ENCODE data around the gene SPATS2. TPM values are rescaled to one million over a fixed set of nuclear protein-coding genes. Genes with fewer than 3 reads are reported as not detected.
"Not testable (repeated sequence)": the region's sequence is repeated elsewhere in the genome, so short reads cannot be mapped to it uniquely, and the experiment has no call there.

SPATS2 gene
- total RNA-seq, 2 experiments from 2014 or later, result 22.7 to 36.4 TPM

DNA sequence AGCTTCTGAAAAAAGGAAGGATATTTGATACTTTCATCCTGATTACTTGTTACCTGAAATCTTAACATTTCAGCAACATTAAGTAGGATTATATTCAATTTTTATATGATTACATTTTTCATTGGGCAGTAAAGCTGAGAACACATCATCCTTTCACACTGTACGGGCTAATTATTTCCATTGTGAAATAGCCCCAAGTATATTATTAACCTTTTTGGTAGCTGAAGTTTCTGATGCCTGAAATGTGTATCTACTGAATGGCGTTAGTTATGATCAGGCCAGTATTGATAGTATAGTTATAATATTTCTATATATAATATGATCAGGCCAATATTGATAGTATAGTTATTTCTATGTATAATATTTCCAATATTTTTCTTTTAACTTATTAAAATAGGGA, 10.1 kb downstream of the SPATS2 start:
- TSS peak; percentile 23 for BruUV-seq (replicated peaks)
- no peak for DNase-seq (ENCODE audit: low spot score)
- Histone ChIP-seq H3K9me3 (ENCODE audit: low read length) (no peaks in the 10 kb centered on the region), H3K36me3 (ENCODE audit: insufficient read depth, low read length) (peaks cover 11% of the 10 kb centered on the region), H3K4me2 (ENCODE audit: low read length) (no peak overlapping the region), H3K27ac (ENCODE audit: low read depth, low read length, poor library complexity, severe bottlenecking) (no peak overlapping the region), H3K9me2 (ENCODE audit: insufficient read depth, low read length) (no peaks in the 10 kb centered on the region), H3K79me2 (ENCODE audit: insufficient read depth, low read depth, low read length) (peaks cover 49% of the 10 kb centered on the region), H4K20me1 (ENCODE audit: insufficient read depth, low read length) (no peaks in the 10 kb centered on the region), H3K4me1 (ENCODE audit: insufficient read depth, low read length, poor library complexity, severe bottlenecking) (peaks cover 5% of the 10 kb centered on the region), H3K4me3 (ENCODE audit: low read depth, low read length, poor library complexity, severe bottlenecking) (no peak overlapping the region), H2AFZ (ENCODE audit: low read length) (no peak overlapping the region)
- TF ChIP-seq, protein P1, sequence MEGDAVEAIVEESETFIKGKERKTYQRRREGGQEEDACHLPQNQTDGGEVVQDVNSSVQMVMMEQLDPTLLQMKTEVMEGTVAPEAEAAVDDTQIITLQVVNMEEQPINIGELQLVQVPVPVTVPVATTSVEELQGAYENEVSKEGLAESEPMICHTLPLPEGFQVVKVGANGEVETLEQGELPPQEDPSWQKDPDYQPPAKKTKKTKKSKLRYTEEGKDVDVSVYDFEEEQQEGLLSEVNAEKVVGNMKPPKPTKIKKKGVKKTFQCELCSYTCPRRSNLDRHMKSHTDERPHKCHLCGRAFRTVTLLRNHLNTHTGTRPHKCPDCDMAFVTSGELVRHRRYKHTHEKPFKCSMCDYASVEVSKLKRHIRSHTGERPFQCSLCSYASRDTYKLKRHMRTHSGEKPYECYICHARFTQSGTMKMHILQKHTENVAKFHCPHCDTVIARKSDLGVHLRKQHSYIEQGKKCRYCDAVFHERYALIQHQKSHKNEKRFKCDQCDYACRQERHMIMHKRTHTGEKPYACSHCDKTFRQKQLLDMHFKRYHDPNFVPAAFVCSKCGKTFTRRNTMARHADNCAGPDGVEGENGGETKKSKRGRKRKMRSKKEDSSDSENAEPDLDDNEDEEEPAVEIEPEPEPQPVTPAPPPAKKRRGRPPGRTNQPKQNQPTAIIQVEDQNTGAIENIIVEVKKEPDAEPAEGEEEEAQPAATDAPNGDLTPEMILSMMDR (conservative IDR thresholded peaks at IDR 0.05; ENCODE audit: low read length), result no peak
- no peak for TF ChIP-seq EZH2phosphoT487 (IDR thresholded peaks at IDR 0.05; ENCODE audit: borderline replicate concordance, low read depth, low read length)
- CTCF ChIA-PET (ENCODE audit: unreplicated experiment), result no interaction called here
- intact Hi-C loops (cut with micrococcal nuclease; ENCODE audit: unreplicated experiment), result no loop called here
- POLR2A ChIA-PET, result interaction anchor here (0.6 to 1.5 kb wide), 3 partner anchors 11 to 75 kb away, joined by 3 to 7 read pairs (median 3); partner anchors contain the start of gene SPATS2

DNA sequence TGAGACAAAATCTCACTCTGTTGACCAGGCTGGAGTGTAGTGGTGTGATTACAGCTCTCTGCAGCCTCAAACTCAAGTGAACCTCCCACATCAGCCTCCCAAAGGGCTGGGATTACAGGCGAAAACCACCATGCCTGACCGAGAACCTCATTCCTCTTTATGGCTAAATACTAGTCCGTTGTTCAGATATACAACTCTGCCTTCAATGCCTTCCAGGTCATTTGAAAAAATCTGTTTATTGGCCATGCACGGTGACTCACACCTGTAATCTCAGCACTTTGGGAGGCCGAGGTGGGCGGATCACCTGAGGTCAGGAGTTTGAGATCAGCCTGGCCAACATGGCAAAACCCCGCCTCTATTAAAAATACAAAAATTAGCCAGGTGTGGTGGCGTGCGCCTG, 12.9 kb downstream of the SPATS2 start:
- H3K27ac ChIP-seq (ENCODE audit: low read depth, low read length, poor library complexity, severe bottlenecking); DNase-seq (ENCODE audit: low spot score); H2AFZ ChIP-seq (ENCODE audit: low read length); H3K4me1 ChIP-seq (ENCODE audit: insufficient read depth, low read length, poor library complexity, severe bottlenecking); CTCF ChIA-PET (ENCODE audit: unreplicated experiment); H3K9me2 ChIP-seq (ENCODE audit: insufficient read depth, low read length); H3K4me2 ChIP-seq (ENCODE audit: low read length); H3K36me3 ChIP-seq (ENCODE audit: insufficient read depth, low read length); H3K4me3 ChIP-seq (ENCODE audit: low read depth, low read length, poor library complexity, severe bottlenecking); intact Hi-C loops (cut with micrococcal nuclease; ENCODE audit: unreplicated experiment); BruUV-seq (replicated peaks); H4K20me1 ChIP-seq (ENCODE audit: insufficient read depth, low read length); H3K9me3 ChIP-seq (ENCODE audit: low read length): not testable (repeated sequence)
- POLR2A ChIA-PET, result interaction anchor here (1.2 kb wide), 1 partner anchor 19 kb away, joined by 3 read pairs; no protein-coding TSS in a partner anchor
- H3K79me2 ChIP-seq (ENCODE audit: insufficient read depth, low read depth, low read length), result peaks cover 50% of the 10 kb centered on the region

DNA sequence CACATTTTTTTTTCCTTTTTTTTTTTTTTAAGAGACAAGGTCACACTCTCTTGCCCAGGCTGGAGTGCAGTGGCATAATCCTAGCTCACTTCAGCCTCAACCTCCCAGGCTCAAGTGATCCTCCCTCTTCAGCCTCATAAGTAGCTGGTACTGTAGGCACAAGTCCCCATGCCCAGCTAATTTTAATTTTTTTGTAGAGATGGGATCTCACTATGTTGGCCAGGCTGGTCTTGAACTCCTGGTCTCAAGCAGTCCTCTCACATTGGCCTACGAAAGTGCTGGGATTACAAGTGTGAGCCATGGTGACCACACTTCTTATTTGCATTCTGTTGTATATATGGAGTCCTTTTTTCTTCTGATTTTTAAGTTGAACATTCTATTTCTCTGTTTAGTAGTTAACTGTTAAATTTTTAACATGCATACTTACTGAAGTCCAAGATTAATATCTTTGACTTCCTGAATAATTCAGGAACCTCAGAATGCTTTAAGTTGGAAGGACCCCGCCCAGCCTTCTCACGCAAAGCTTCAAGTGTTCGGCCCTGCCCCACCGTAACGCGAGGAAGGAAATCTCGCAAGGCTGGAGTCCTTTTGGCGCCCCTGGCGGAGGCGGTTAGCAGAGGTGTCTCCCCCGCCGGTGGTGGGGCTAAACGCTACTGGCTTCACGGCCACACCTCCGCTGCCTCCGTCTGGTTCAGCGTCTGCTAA, 21.6 kb downstream of the SPATS2 start:
- H3K79me2 ChIP-seq (ENCODE audit: insufficient read depth, low read depth, low read length), result peaks cover 23% of the 10 kb centered on the region
- BruUV-seq (replicated peaks), result no TSS peak
- intact Hi-C loops (cut with micrococcal nuclease; ENCODE audit: unreplicated experiment), result no loop called here

More for the DNA sequence above, 21.6 kb downstream of the SPATS2 start:
- no peaks in the 10 kb centered on the region for H3K9me2 ChIP-seq (ENCODE audit: insufficient read depth, low read length)
- ChIA-PET POLR2A (interaction anchor here (0.7 kb wide), 1 partner anchor 746 kb away, joined by 3 read pairs; no protein-coding TSS in a partner anchor), CTCF (ENCODE audit: unreplicated experiment) (no interaction called here)
- H3K27ac ChIP-seq (ENCODE audit: low read depth, low read length, poor library complexity, severe bottlenecking), result no peak overlapping the region
- no peaks in the 10 kb centered on the region for H3K9me3 ChIP-seq (ENCODE audit: low read length)
- DNase-seq (ENCODE audit: low spot score), result no peak
- no peak overlapping the region for H3K4me2 ChIP-seq (ENCODE audit: low read length)
- TF ChIP-seq, protein P1 (conservative IDR thresholded peaks at IDR 0.05; ENCODE audit: low read length), result no peak
- TF ChIP-seq EZH2phosphoT487 (IDR thresholded peaks at IDR 0.05; ENCODE audit: borderline replicate concordance, low read depth, low read length), result no peak
- no peaks in the 10 kb centered on the region for H3K4me1 ChIP-seq (ENCODE audit: insufficient read depth, low read length, poor library complexity, severe bottlenecking)
- peaks cover 19% of the 10 kb centered on the region; the same call in 1 of the 2 replicates for H3K36me3 ChIP-seq (ENCODE audit: insufficient read depth, low read length)
- H4K20me1 ChIP-seq (ENCODE audit: insufficient read depth, low read length), result no peaks in the 10 kb centered on the region
- no peak overlapping the region for H3K4me3 ChIP-seq (ENCODE audit: low read depth, low read length, poor library complexity, severe bottlenecking)
- H2AFZ ChIP-seq (ENCODE audit: low read length), result no peak overlapping the region
